ENCODE measurements around the gene ART3. TPM values are rescaled to one million over a fixed set of nuclear protein-coding genes. Genes with fewer than 3 reads are reported as not detected.
"Not testable (repeated sequence)": the region's sequence is repeated elsewhere in the genome, so short reads cannot be mapped to it uniquely, and the experiment has no call there.

The ART3 gene, protein sequence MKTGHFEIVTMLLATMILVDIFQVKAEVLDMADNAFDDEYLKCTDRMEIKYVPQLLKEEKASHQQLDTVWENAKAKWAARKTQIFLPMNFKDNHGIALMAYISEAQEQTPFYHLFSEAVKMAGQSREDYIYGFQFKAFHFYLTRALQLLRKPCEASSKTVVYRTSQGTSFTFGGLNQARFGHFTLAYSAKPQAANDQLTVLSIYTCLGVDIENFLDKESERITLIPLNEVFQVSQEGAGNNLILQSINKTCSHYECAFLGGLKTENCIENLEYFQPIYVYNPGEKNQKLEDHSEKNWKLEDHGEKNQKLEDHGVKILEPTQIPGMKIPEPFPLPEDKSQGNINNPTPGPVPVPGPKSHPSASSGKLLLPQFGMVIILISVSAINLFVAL
- total RNA-seq (under 1 TPM; 0.68 to 0.81 TPM), polyA plus RNA-seq (not detected)
- long read RNA-seq, donor 1, partial matches to known transcripts, result 0 of 3 reads
- long read RNA-seq, donor 1, other reads (novel, unspliced or antisense), result 1 of 3 reads
- long read RNA-seq, donor 2, partial matches to known transcripts, result 0 of 1 reads
- long read RNA-seq, donor 2, other reads (novel, unspliced or antisense), result 1 of 1 reads

DNA sequence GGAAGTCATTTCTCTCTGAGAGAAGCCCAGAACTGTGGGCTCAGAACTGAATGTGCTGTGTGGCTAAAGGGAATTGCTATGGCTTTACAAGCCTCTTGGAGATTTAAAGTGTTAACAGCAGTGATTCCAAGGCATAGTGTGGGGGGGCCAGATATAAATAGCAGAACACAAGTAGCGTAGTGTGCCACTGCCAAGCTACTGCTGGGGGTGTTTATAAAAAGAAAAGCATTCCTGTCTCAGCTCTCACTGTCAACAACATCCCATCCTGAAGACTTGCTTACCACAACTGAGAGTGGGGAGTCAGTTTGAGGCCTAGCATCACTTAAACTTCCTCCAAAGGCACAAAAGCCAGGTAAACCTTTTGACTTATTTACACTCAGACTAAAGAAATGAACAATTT lies at the start of gene ART3:
ART3 (plus strand) TSS at position 242 of the 400 bp plus-strand sequence. CDS start 1,181 bp downstream, outside the sequence.
- no peak within 1 kb of the TSS for H3K27ac ChIP-seq (ENCODE audit: low read depth in 1 of 2, low read length in 2 of 2)
- no peak within 1 kb of the TSS for H3K4me3 ChIP-seq (ENCODE audit: low read length in 2 of 2)
- H3K27me3 ChIP-seq (ENCODE audit: control insufficient read depth in 1 of 2, insufficient read depth in 2 of 2, low read length in 1 of 2), result no peaks in the 10 kb centered on the region
- no peaks in the 10 kb centered on the region for H3K9me3 ChIP-seq (ENCODE audit: control insufficient read depth, low read length)
- DNase-seq, result no peak
- 7 to 15% methylated on average over 1 of the region's 1 CpG for WGBS, 2 donors
- no peaks in the 10 kb centered on the region for H3K36me3 ChIP-seq (ENCODE audit: control insufficient read depth in 1 of 2, insufficient read depth in 2 of 2, low read length in 1 of 2)
- ATAC-seq (ENCODE audit: low FRiP score), result no peak
- intact Hi-C loops (cut with DNase I), result no loop called here
- no peaks in the 10 kb centered on the region for H3K4me1 ChIP-seq (ENCODE audit: control insufficient read depth in 1 of 2, insufficient read depth in 2 of 2, low read length in 2 of 2)

DNA sequence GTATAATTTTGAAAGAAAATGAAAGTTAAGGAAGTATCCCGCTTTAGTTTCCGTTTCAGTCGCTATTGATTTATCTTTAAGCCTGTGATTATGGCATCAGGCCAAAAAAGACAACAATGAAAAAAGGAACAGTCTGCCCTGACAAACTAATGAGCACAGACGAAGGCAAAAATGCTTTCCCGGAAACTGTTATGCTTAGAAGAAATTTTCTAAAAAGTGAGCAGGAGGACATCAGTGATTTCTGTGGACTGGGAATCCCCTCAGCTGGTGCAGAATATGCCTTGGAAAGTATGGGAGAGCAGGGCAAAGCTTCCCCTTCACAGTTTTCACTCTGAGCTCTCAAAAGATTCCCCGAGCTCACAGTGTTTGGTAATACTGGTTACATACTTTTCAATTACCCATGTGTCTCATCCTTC lies 46.2 kb upstream of the ART3 start:
- 7 to 13% methylated on average over 6 of the region's 6 CpGs for WGBS, 2 donors
- Histone ChIP-seq H3K9me3 (ENCODE audit: control insufficient read depth, low read length) (no peaks in the 10 kb centered on the region), H3K4me3 (ENCODE audit: low read length in 2 of 2) (no peak overlapping the region), H3K36me3 (ENCODE audit: control insufficient read depth in 1 of 2, insufficient read depth in 2 of 2, low read length in 1 of 2) (no peaks in the 10 kb centered on the region), H3K27me3 (ENCODE audit: control insufficient read depth in 1 of 2, insufficient read depth in 2 of 2, low read length in 1 of 2) (no peaks in the 10 kb centered on the region), H3K4me1 (ENCODE audit: control insufficient read depth in 1 of 2, insufficient read depth in 2 of 2, low read length in 2 of 2) (no peaks in the 10 kb centered on the region), H3K27ac (ENCODE audit: low read depth in 1 of 2, low read length in 2 of 2) (no peak overlapping the region)
- DNase-seq (no peak), ATAC-seq (ENCODE audit: low FRiP score) (peak; percentile 41)
- intact Hi-C loops (cut with DNase I), result no loop called here

DNA sequence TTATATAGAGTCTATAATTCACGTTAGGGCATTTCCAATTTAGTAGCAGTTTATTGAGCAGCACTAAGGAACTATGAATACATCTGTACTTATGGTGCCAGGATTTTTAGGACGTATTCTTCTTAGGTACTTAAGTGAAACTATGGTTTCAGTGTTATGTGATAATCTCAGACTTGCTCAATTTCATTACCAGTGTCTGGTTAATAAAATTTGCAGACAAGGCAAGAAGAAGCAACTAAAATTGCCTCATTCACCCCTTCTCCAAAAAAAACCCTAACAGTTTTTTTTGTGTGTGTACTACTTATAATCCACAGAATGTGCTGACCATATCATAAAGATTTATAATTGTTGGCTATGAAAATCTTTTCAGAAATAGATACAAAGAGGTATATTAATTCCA lies 45.2 kb upstream of the ART3 start:
- intact Hi-C loops (cut with DNase I), result no loop called here
- Histone ChIP-seq H3K4me3 (ENCODE audit: low read length in 2 of 2) (no peak overlapping the region), H3K9me3 (ENCODE audit: control insufficient read depth, low read length) (no peaks in the 10 kb centered on the region), H3K4me1 (ENCODE audit: control insufficient read depth in 1 of 2, insufficient read depth in 2 of 2, low read length in 2 of 2) (no peaks in the 10 kb centered on the region), H3K36me3 (ENCODE audit: control insufficient read depth in 1 of 2, insufficient read depth in 2 of 2, low read length in 1 of 2) (no peaks in the 10 kb centered on the region), H3K27ac (ENCODE audit: low read depth in 1 of 2, low read length in 2 of 2) (no peak overlapping the region), H3K27me3 (ENCODE audit: control insufficient read depth in 1 of 2, insufficient read depth in 2 of 2, low read length in 1 of 2) (no peaks in the 10 kb centered on the region)
- DNase-seq (no peak), ATAC-seq (ENCODE audit: low FRiP score) (no peak)
- 58 to 66% methylated on average over 2 of the region's 2 CpGs for WGBS, 2 donors

DNA sequence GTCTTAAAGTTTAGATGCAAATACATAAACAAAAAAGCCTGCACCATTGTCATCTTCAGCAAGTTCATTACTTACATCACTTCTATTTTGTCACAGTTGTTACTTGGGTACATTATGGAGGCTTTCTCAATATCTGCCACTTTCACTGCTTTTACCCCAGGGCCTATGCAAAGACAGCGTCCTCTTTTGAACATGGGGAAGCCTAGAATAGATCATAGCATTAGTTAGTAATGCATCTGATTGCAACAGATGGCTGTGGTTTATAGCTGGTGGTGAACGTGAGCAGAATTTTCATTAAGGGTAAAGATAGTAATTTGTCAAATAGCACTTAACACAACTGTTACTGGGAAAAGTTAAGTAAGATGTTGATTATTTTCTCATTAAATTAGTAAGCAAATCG lies 39.4 kb upstream of the ART3 start:
- intact Hi-C loops (cut with DNase I), result no loop called here
- H3K27ac ChIP-seq (ENCODE audit: low read depth in 1 of 2, low read length in 2 of 2), result no peak overlapping the region

DNA sequence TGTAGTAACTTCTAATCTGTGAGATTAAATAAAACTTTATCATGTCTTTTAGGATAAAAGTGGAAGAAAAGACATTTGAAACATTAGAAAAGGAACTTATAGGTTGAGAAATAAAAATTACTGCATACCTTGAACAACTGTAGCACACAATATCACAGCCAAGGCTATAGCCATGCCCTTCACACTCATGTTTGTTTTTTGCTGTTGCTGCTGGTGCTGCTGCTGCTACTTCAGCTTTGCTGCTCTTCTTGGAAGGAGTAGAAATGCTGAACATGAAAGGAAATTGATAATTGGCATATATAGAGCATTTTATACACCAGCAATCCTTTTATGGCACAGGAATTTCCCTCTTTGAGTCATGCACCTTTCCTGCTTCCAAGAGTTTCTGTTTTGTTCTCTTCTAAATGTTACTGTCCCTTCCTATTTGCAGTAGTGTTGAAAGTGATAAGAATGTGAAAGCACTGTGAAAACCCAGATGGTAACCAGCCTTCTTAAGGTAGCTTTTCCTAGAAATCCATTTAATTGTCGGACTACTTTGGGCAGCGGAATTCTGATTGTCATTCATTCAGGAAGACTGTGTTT lies 38.6 kb upstream of the ART3 start, which contains the start of gene CXCL11:
CXCL11 (minus strand) TSS at position 272 of the 582 bp plus-strand sequence; CDS start at position 189, 83 bp downstream.
- no peaks in the 10 kb centered on the region for H3K36me3 ChIP-seq (ENCODE audit: control insufficient read depth in 1 of 2, insufficient read depth in 2 of 2, low read length in 1 of 2)
- no peaks in the 10 kb centered on the region for H3K27me3 ChIP-seq (ENCODE audit: control insufficient read depth in 1 of 2, insufficient read depth in 2 of 2, low read length in 1 of 2)
- H3K4me3 ChIP-seq (ENCODE audit: low read length in 2 of 2), result no peak within 1 kb of the TSS
- DNase-seq (no peak), ATAC-seq (ENCODE audit: low FRiP score) (no peak)
- intact Hi-C loops (cut with DNase I), result no loop called here
- no peak within 1 kb of the TSS for H3K27ac ChIP-seq (ENCODE audit: low read depth in 1 of 2, low read length in 2 of 2)
- no peaks in the 10 kb centered on the region for H3K4me1 ChIP-seq (ENCODE audit: control insufficient read depth in 1 of 2, insufficient read depth in 2 of 2, low read length in 2 of 2)
- WGBS, 2 donors, result 81 to 86% methylated on average over 2 of the region's 2 CpGs
- H3K9me3 ChIP-seq (ENCODE audit: control insufficient read depth, low read length), result no peaks in the 10 kb centered on the region

More for the DNA sequence above, 39.4 kb upstream of the ART3 start:
- Histone ChIP-seq H3K36me3 (ENCODE audit: control insufficient read depth in 1 of 2, insufficient read depth in 2 of 2, low read length in 1 of 2) (no peaks in the 10 kb centered on the region), H3K4me1 (ENCODE audit: control insufficient read depth in 1 of 2, insufficient read depth in 2 of 2, low read length in 2 of 2) (no peaks in the 10 kb centered on the region), H3K9me3 (ENCODE audit: control insufficient read depth, low read length) (no peaks in the 10 kb centered on the region), H3K4me3 (ENCODE audit: low read length in 2 of 2) (no peak overlapping the region), H3K27me3 (ENCODE audit: control insufficient read depth in 1 of 2, insufficient read depth in 2 of 2, low read length in 1 of 2) (no peaks in the 10 kb centered on the region)
- DNase-seq (no peak), ATAC-seq (ENCODE audit: low FRiP score) (no peak)
- 64 to 66% methylated on average over 3 of the region's 3 CpGs for WGBS, 2 donors

DNA sequence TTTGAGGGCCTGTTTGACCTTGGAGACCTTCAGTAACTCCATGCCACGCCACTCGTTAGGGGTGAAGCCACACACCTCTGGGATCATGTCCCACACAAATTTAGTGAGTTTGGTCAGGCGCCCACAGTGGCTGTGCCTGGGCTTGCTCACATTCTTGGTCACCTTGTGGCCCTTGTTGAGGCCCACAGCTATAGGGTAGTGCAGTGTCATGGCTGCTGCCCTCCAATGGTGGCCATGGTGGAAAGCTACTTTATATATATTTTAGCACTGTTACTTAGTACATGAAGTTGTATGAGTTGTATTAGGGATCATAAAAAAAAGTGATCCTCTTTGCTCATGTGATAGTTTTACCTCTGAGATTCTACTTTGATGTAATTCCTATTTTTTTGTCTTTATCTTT lies 37.7 kb upstream of the ART3 start:
- no peak for DNase-seq
- Histone ChIP-seq H3K9me3 (ENCODE audit: control insufficient read depth, low read length) (no peaks in the 10 kb centered on the region), H3K36me3 (ENCODE audit: control insufficient read depth in 1 of 2, insufficient read depth in 2 of 2, low read length in 1 of 2) (no peaks in the 10 kb centered on the region), H3K4me1 (ENCODE audit: control insufficient read depth in 1 of 2, insufficient read depth in 2 of 2, low read length in 2 of 2) (no peaks in the 10 kb centered on the region), H3K27ac (ENCODE audit: low read depth in 1 of 2, low read length in 2 of 2) (no peak overlapping the region), H3K27me3 (ENCODE audit: control insufficient read depth in 1 of 2, insufficient read depth in 2 of 2, low read length in 1 of 2) (no peaks in the 10 kb centered on the region), H3K4me3 (ENCODE audit: low read length in 2 of 2) (no peak overlapping the region)
- no peak for ATAC-seq (ENCODE audit: low FRiP score)
- intact Hi-C loops (cut with DNase I), result no loop called here
- WGBS, 2 donors, result 78 to 80% methylated on average over 3 of the region's 3 CpGs

DNA sequence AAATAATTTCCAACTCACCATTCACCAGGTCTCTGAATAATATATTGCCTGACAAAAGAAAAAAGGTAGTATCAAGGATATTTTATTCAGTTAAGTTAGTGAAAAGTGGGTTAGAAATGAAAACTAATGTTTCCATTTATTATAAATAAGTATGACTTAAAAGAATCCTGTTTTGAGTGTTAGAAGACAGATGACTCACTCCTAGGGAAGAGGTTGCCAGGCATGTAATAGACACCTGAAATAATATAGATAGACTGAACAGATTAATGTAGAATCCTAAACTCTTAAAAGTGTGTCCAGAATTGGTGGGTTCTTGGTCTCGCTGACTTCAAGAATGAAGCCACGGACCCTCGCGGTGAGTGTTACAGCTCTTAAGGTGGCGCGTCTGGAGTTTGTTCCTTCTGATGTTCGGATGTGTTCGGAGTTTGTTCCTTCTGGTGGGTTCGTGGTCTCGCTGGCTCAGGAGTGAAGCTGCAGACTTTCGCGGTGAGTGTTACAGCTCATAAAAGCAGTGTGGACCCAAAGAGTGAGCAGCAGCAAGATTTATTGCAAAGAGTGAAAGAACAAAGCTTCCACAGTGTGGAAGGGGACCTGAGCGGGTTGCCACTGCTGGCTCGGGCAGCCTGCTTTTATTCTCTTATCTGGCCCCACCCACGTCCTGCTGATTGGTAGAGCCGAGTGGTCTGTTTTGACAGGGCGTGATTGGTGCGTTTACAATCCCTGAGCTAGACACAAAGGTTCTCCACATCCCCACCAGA lies 32.1 kb upstream of the ART3 start:
- H3K4me1 ChIP-seq (ENCODE audit: control insufficient read depth in 1 of 2, insufficient read depth in 2 of 2, low read length in 2 of 2); intact Hi-C loops (cut with DNase I); H3K9me3 ChIP-seq (ENCODE audit: control insufficient read depth, low read length); ATAC-seq (ENCODE audit: low FRiP score); H3K27me3 ChIP-seq (ENCODE audit: control insufficient read depth in 1 of 2, insufficient read depth in 2 of 2, low read length in 1 of 2); DNase-seq; H3K36me3 ChIP-seq (ENCODE audit: control insufficient read depth in 1 of 2, insufficient read depth in 2 of 2, low read length in 1 of 2); H3K27ac ChIP-seq (ENCODE audit: low read depth in 1 of 2, low read length in 2 of 2); H3K4me3 ChIP-seq (ENCODE audit: low read length in 2 of 2): not testable (repeated sequence)
- WGBS, 2 donors, result 78 to 82% methylated on average over 16 to 17 of the region's 18 CpGs

DNA sequence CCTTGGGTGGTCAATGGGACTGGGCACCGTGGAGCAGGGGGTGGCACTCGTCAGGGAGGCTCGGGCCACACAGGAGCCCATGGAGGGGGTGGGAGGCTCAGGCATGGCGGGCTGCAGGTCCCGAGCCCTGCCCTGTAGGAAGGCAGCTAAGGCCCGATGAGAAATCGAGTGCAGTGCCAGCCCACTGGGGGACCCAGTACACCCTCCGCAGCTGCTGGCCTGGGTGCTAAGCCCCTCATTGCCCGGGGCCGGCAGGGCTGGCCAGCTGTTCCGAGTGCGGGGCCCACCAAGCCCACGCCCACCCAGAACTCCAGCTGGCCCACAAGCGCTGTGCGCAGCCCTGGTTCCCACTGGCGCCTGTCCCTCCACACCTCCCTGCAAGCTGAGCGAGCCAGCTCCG lies 31.2 kb upstream of the ART3 start:
- H3K4me1 ChIP-seq (ENCODE audit: control insufficient read depth in 1 of 2, insufficient read depth in 2 of 2, low read length in 2 of 2); H3K4me3 ChIP-seq (ENCODE audit: low read length in 2 of 2); H3K9me3 ChIP-seq (ENCODE audit: control insufficient read depth, low read length); H3K27ac ChIP-seq (ENCODE audit: low read depth in 1 of 2, low read length in 2 of 2); H3K27me3 ChIP-seq (ENCODE audit: control insufficient read depth in 1 of 2, insufficient read depth in 2 of 2, low read length in 1 of 2); intact Hi-C loops (cut with DNase I); DNase-seq; ATAC-seq (ENCODE audit: low FRiP score); H3K36me3 ChIP-seq (ENCODE audit: control insufficient read depth in 1 of 2, insufficient read depth in 2 of 2, low read length in 1 of 2): not testable (repeated sequence)
- 97% methylated on average over 11 to 18 of the region's 18 CpGs for WGBS, 2 donors

Data from aorta (tissue), 5 donors.